B cell (primary cell): ENCODE results near the gene ANKDD1B.

Source experiments
- EZH2 ChIP-seq: IDR thresholded peaks from 2 replicates; pipeline ENCODE4 v1.6.1; 2012; ENCODE audit warnings: borderline replicate concordance, low read depth, mild to moderate bottlenecking, moderate library complexity, low read length; ENCODE audit not compliant: insufficient read depth, poor library complexity, severe bottlenecking
- TF ChIP-seq, protein P1 (sequence below): fragments of 200-600 bp; IDR thresholded peaks from one replicate; pipeline ENCODE4 v1.8.0; 2022; ENCODE audit warnings: antibody characterized with exemption, mild to moderate bottlenecking

DNA sequence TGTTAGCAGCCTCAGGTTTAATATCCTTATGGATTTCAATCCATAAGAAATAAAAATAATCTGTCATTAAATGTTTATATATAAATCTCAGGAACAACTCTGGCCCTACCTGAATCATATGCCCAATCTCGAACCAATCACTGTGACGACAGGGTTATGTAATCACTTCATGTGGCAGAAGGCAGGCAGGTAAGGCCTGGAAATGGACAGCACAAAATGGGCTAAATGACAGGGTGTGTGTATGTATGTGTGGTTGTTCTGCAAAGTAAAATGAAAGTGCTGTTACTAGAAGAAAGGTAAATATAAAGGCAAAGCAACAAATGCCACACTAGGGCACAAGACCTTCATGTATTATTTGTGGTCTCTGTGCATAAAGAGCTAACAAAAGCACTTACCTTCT, 19.6 kb downstream of the ANKDD1B start:
- TF ChIP-seq, protein P1, sequence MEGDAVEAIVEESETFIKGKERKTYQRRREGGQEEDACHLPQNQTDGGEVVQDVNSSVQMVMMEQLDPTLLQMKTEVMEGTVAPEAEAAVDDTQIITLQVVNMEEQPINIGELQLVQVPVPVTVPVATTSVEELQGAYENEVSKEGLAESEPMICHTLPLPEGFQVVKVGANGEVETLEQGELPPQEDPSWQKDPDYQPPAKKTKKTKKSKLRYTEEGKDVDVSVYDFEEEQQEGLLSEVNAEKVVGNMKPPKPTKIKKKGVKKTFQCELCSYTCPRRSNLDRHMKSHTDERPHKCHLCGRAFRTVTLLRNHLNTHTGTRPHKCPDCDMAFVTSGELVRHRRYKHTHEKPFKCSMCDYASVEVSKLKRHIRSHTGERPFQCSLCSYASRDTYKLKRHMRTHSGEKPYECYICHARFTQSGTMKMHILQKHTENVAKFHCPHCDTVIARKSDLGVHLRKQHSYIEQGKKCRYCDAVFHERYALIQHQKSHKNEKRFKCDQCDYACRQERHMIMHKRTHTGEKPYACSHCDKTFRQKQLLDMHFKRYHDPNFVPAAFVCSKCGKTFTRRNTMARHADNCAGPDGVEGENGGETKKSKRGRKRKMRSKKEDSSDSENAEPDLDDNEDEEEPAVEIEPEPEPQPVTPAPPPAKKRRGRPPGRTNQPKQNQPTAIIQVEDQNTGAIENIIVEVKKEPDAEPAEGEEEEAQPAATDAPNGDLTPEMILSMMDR, result no peak
- no peak for TF ChIP-seq EZH2
